Dedifferentiated amniotic fluid mesenchymal stem cell (primary cell): Measurements from ENCODE around the gene CST8.

ENCODE experiments used
- DNase-seq: peaks from one replicate; pipeline ENCODE4 v3.0.0-alpha.2; 2016; ENCODE audit errors: extremely low spot score

Gene CST8

GRCh38 chr20:23476015-23476754 lies 14.7 kb upstream of the CST8 start:
- no peak for DNase-seq

GRCh38 chr20:23477223-23477622 lies 13.7 kb upstream of the CST8 start:
- no peak for DNase-seq

GRCh38 chr20:23479043-23479442 lies 11.9 kb upstream of the CST8 start:
- no peak for DNase-seq

- no peak for DNase-seq
Measured at GRCh38 chr20:23482138-23482537, 8.8 kb upstream of the CST8 start.

GRCh38 chr20:23484081-23484480 lies 6.8 kb upstream of the CST8 start:
- DNase-seq: no peak

GRCh38 chr20:23488470-23488869 lies 2.4 kb upstream of the CST8 start:
- no peak for DNase-seq

- DNase-seq: no peak
Measured at GRCh38 chr20:23488996-23489395, 1.9 kb upstream of the CST8 start.

- no peak for DNase-seq
Measured at GRCh38 chr20:23492292-23492691, 1.4 kb downstream of the CST8 start.

- no peak for DNase-seq
Measured at GRCh38 chr20:23493172-23493772, 2.4 kb downstream of the CST8 start.

GRCh38 chr20:23497536-23497935 lies 6.6 kb downstream of the CST8 start:
- DNase-seq: no peak

GRCh38 chr20:23501926-23502325 lies 11.0 kb downstream of the CST8 start:
- no peak for DNase-seq

- no peak for DNase-seq
Measured at GRCh38 chr20:23503649-23504048, 12.7 kb downstream of the CST8 start.

- no peak for DNase-seq
Measured at GRCh38 chr20:23507346-23507745, 16.4 kb downstream of the CST8 start.

- DNase-seq: no peak
Measured at GRCh38 chr20:23508449-23509229, 17.7 kb downstream of the CST8 start.

- no peak for DNase-seq
Measured at GRCh38 chr20:23509247-23509913, 18.5 kb downstream of the CST8 start.

- DNase-seq: no peak
Measured at GRCh38 chr20:23510000-23510590, 19.2 kb downstream of the CST8 start.

GRCh38 chr20:23513164-23513563 lies 22.2 kb downstream of the CST8 start:
- no peak for DNase-seq

GRCh38 chr20:23514848-23515247 lies 23.9 kb downstream of the CST8 start:
- DNase-seq: no peak

- DNase-seq: peak; percentile 86
Measured at GRCh38 chr20:23515250-23515939, 24.5 kb downstream of the CST8 start.

- no peak for DNase-seq
Measured at GRCh38 chr20:23517719-23518118, 26.8 kb downstream of the CST8 start.

- DNase-seq: no peak
Measured at GRCh38 chr20:23519556-23519955, 28.6 kb downstream of the CST8 start.
